IPS DF 19.7 (cell line): ENCODE data around the gene ME3.

Source experiments
- DNase-seq: peaks from one replicate; pipeline ENCODE4 v3.0.0-alpha.2; 2013; ENCODE audit warnings: low read depth, low spot score

Gene ME3

GRCh38 chr11:86515297-86516094, 156.9 kb downstream of the ME3 start:
- DNase-seq = no peak

- no peak for DNase-seq
These were observed 158.0 kb downstream of the ME3 start for GRCh38 chr11:86514453-86514852.

- no peak for DNase-seq
These were observed 158.6 kb downstream of the ME3 start for GRCh38 chr11:86513746-86514373.

DNA sequence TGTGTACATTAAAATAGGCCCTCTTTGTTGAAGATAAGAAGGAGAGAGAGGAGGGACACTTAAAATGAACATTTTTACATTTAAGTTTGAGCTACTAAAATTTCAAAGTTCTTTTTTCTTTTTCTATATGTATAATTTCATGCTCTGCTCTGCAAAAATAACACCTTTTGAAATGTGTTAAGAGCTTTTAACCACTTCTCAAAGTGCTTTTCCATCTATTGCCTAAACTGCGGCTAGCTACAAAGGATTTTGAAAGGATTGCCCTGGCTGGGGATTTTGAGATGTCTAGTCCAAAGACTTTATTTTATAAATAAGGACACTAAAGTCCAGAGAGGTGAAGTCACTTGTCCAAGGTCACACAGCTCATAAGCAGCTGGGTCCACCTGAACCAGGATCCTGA, 159.3 kb downstream of the ME3 start:
- no peak for DNase-seq

DNA sequence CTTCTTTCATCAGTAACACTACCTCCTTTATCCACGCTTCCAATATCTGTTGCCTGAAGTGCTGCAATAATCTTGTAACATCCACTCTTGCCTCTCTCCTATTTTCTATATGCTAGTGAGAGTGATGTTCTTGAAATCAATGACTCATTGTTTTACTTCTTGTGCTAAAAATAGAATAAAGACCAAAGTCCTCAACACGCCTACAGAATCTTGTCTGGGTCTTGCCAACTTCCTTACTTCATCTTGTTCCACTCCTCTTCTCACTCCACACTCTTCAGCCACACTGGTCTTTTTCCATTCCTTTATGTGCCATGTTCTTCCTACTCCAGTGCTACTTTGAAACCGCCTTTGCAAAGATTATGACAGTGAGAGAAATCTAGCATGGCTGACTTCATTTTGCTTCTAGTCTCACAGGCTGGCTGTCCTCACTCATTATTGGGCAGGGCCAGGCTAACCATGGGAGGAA, 161.3 kb downstream of the ME3 start:
- DNase-seq = no peak

- no peak for DNase-seq
These were observed 161.7 kb downstream of the ME3 start for GRCh38 chr11:86510674-86511073.

- no peak for DNase-seq
These were observed 162.3 kb downstream of the ME3 start for GRCh38 chr11:86510097-86510496.

- no peak for DNase-seq
These were observed 162.8 kb downstream of the ME3 start for GRCh38 chr11:86509588-86509974.

- DNase-seq = no peak
These were observed 163.5 kb downstream of the ME3 start for GRCh38 chr11:86508604-86509587.

- no peak for DNase-seq
These were observed 165.1 kb downstream of the ME3 start for GRCh38 chr11:86507249-86507845.

GRCh38 chr11:86506235-86506634, 166.2 kb downstream of the ME3 start:
- DNase-seq = no peak

- no peak for DNase-seq
These were observed 169.3 kb downstream of the ME3 start for GRCh38 chr11:86503131-86503530.

- DNase-seq = no peak
These were observed 170.2 kb downstream of the ME3 start for GRCh38 chr11:86502137-86502642.

- DNase-seq = no peak
These were observed 171.8 kb downstream of the ME3 start for GRCh38 chr11:86500500-86501140.

- DNase-seq = no peak
These were observed 172.7 kb downstream of the ME3 start for GRCh38 chr11:86499723-86500129.

DNA sequence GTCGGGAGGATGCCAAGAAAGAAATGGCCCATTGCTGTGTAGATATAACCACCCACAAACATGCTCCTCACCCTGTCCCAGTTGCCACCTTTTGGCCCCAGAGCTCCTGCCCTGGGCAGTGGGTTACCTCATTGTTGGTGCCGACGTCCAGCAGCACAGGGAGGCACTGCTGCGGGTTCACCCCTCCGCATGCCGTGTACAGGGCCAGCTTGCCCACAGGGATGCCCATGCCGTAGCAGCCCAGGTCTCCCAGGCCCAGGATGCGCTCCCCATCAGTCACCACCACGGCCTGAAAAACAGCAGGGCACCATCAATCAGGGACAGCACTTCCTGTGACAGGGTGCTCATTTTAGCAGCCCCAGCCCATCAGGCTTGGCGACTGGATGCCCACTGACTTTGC, 174.6 kb downstream of the ME3 start:
- no peak for DNase-seq

GRCh38 chr11:86497310-86497709, 175.1 kb downstream of the ME3 start:
- no peak for DNase-seq

DNA sequence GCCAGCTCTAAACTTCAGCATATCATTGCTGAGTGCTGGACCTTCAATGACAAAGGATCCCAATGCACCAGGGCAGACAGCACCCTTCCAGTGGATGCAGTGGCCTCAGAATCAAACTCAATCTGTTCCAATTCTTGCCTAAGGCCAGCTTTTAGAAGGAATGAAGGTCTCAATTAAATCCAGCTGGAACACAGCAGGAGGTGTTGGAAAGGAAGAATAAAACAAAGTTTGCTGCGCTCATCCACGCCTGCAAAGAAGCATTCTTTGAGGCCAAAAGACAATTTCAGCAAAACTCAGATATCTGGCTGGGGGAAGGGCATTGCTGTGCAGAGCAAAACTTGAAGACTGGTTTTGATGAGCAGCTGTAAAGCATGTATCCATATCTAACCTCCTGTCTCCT, 177.1 kb downstream of the ME3 start:
- DNase-seq = no peak

GRCh38 chr11:86492370-86493010, 179.9 kb downstream of the ME3 start:
- DNase-seq = no peak

- no peak for DNase-seq
These were observed 181.4 kb downstream of the ME3 start for GRCh38 chr11:86491027-86491426.
